Esophagus squamous epithelium (tissue), 4 donors: ENCODE data around the gene ARIH2.

Experiments
- POLR2A ChIP-seq, 4 donors: fragments of 450-650 bp; IDR thresholded peaks; one replicate each; pipeline ENCODE4 v1.6.1; 2017; ENCODE audit warnings: antibody characterized with exemption in 4 of 4, mild to moderate bottlenecking in 4 of 4, moderate library complexity in 3 of 4
- TF ChIP-seq, protein P1 (sequence below), 6 experiments: fragments of 450-650 bp in 4 of 6; fragments of 200-600 bp in 2 of 6; sonication (generic) in 2 of 6; IDR thresholded peaks; one replicate each; pipeline ENCODE4 v1.5.1; 2016 to 2019; ENCODE audit warnings: antibody characterized with exemption in 6 of 6, mild to moderate bottlenecking in 4 of 6, moderate library complexity in 4 of 6

DNA sequence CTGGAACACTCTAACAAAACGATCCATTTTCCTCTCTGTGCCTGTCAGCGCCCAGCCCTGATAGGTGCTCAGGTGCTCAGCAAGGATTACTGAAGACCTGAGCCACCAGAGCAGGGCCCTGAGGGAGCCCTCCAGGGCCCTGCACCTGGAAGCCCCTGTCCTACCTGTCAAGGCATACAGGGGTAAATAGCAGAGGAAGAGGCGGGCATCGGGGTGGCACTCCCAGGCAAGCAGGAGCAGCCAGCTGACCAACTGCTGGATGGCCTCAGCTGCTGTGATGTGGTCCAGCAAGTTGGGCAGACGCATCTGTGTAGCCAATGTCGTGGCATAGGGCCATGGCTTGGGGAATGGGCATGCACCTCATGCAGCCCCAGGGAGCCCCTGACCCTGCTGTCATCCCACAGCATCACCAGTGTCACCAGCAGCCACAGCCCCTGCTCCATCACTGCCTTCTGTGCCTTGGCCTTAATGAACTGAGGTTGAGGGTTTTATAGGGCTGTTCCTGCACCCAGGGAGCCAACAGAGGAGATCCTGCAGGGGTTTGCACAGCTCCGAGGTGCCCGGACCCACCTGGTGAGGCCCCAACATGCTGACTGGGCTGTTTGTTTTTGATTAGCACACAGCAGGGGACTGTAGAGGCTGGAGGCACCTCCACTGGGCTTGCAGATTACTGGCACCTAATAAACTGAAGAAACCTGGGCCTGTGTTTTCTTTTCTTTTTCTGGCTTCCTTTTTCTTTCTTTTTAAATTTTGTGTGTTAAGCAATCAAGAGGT, 80.6 kb downstream of the ARIH2 start:
- TF ChIP-seq, protein P1, sequence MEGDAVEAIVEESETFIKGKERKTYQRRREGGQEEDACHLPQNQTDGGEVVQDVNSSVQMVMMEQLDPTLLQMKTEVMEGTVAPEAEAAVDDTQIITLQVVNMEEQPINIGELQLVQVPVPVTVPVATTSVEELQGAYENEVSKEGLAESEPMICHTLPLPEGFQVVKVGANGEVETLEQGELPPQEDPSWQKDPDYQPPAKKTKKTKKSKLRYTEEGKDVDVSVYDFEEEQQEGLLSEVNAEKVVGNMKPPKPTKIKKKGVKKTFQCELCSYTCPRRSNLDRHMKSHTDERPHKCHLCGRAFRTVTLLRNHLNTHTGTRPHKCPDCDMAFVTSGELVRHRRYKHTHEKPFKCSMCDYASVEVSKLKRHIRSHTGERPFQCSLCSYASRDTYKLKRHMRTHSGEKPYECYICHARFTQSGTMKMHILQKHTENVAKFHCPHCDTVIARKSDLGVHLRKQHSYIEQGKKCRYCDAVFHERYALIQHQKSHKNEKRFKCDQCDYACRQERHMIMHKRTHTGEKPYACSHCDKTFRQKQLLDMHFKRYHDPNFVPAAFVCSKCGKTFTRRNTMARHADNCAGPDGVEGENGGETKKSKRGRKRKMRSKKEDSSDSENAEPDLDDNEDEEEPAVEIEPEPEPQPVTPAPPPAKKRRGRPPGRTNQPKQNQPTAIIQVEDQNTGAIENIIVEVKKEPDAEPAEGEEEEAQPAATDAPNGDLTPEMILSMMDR (IDR thresholded peaks at IDR 0.05), result no peak
- no peak for TF ChIP-seq POLR2A (IDR thresholded peaks at IDR 0.05)
